Kidney tubule cell (primary cell): ENCODE results near the gene RAPGEF3.

ENCODE experiments used
- DNase-seq: peaks from one replicate; pipeline ENCODE4 v3.0.0-alpha.2; 2018; ENCODE audit warnings: low spot score

RAPGEF3 gene

DNA sequence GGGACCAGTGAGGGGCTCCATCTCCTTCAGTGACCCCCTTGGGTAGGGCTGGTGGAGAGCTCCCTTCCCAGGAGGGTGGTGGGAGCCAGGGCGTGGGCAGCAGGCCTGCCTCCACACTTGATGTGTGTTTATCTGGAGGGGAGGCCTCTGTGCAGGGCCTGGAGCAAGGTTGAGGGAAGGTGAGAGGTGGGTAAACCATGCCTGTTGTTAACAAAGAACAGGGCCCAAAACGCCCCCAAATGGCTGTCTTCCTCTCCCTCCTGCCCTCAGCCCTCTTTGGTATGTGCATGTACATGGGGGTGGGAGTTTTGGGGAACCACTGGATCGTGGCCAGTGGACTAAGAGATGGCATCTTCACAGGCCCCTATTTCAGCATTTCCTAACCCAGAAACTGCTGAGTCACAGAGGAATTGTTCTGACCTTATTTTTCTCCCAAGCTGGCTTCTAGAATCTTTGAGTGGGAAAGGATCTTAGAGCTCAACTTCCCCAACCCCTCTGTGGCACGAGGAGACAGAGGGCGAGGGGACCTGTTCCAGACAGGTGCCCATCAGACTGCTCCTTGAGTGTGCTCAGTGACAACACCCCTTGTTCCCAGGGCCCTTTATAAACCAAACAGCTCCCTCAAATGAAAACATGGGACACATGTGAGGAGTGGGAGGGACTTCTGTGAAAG is 17.9 kb upstream of the RAPGEF3 start:
- no peak for DNase-seq

DNA sequence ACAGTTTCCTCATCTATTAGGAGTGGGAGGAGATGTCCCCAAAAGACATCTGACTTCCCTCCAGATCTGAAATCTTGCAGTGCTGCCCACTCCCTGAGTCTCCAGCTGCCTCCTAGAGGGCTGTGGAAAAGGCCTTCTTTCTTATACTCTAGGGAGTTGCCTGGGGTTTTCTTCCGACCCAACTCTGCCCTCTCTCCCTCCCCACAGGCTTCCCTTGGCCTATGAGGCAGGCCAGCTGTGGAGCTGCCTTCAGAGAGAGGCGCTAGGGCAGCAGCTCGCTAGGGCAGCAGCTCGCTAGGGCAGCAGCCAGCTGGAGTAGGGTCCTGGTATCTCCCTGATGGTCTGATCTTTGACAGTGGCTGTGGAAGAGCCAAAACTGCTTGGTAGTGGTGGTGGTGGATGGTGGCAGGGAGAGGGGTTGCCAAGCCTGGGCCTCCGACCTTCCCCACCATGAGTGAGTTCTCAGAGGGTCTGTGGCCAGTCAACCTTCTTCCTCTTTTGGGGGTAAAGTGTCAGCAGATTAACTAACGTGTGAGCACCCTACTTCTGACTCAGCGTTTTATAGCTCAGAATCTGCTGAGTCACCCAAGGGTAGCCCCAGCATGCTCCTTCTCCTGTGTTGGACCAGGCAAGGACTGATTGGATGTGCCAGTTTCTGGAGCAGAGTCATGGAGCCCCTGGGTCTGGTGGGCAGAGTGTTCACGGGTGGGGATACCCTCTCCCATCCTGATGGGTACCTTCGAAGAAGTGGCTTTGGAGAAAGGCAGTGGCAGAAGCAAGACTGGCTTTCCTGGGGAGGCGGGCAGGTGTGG is 16.6 kb upstream of the RAPGEF3 start:
- DNase-seq: peak; percentile 57

DNA sequence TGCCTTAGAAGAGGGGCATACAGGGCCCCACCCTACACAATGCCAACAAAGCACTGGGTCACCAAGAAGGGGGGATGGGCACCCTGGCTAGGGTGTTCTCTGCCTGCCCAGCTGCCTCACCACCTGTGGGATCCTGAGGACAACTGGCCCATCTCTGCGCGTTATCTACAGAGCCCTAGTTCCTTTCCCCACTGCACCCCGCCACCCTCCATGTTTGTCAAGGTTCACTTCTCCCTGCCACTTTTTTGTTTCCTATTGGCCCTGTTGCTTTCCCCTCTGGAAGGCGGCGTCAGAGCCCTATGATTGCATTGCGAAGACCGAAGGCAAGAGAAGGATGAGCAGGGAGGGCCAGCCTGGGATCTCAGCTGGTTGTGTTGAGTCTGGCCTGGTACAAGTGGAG is 16.0 kb upstream of the RAPGEF3 start:
- no peak for DNase-seq

DNA sequence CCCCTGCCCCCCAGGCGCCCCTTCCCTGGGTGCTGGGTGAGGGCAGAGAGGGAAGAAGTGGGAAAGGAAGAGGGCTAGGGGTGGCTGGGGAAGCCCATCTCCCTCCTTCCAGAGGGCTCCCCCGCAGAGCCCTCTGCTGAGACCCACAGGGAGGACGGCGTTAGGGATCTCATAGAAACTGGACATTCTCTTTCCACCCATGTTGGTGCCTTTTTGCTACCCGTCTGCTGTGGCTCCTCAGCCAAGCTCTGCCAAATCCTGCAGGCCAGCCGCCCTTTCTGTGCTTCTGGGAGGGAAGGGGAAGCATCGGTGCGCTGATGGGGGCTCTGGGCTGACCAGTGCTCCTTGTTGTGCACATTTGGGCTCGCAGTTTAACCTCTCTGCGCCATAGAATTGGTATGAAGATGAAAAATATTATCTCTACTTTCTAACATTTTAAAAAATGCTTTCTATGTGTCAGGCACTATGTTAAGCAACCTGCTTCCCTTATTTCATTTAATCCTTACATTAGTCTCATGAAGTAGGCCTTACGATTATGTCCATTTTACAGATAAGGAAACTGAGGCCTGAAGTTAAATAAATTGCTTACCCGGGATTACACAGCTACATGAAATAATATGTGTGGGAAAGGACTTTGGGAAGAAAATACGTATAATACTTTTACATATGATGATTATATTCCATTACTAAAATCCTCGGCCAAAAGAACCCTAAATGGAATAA is 15.3 kb upstream of the RAPGEF3 start:
- DNase-seq: no peak

DNA sequence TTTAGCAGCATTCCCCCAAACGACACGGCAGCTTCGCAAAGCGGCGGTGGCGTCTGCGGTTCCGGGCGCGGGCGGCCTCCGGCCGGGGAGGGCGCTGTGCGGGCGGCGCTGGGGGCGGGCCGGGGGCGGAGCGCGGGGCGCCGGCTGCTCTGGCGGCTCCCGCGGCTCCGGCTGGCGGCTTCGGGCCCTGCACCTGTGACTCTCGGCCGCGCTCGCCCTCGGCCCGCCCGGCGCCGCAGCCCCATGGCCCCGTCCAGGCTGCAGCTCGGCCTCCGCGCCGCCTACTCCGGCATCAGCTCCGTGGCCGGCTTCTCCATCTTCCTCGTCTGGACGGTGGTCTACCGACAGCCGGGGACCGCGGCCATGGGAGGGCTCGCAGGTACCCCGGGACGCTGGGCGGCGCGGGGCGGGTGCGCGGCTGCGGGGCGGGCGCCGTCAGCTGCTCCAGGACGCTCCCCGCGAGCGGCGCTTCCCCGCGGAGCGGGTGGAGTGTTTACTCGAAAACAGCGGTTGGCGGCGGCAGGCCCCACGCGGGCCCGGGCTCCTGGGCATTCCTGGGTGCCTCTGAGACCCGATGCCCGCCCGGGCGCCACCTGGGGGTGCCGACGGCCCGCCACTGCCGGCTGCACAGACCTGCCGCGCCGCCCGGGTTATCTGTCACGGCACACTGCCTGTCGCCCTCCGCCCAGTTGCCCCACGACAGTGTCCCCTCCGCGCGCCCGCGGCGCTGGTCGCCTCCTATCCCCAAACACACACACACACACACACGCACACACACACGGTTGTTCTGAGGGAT is 14.6 kb upstream of the RAPGEF3 start, which contains the start of gene SLC48A1:
SLC48A1 (plus strand) TSS at position 177 of the 796 bp plus-strand sequence; CDS start at position 244, 67 bp downstream.
- peak; percentile 78 for DNase-seq

DNA sequence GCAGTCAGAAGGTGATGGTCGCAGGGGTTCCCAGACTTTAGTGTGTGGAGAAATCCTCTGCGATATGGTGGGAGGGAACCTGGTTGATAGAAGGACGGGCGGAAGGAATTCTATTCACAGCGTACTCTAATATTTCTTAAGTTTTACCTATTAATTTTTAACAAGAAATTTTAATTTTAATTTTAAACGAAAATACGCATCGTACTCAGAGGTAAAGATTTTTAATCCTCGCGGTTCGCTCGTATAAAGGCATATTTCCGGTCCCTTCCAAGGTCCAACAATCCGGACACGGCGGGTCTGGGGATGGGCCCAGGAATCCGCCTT is 14.0 kb upstream of the RAPGEF3 start:
- no peak for DNase-seq

DNA sequence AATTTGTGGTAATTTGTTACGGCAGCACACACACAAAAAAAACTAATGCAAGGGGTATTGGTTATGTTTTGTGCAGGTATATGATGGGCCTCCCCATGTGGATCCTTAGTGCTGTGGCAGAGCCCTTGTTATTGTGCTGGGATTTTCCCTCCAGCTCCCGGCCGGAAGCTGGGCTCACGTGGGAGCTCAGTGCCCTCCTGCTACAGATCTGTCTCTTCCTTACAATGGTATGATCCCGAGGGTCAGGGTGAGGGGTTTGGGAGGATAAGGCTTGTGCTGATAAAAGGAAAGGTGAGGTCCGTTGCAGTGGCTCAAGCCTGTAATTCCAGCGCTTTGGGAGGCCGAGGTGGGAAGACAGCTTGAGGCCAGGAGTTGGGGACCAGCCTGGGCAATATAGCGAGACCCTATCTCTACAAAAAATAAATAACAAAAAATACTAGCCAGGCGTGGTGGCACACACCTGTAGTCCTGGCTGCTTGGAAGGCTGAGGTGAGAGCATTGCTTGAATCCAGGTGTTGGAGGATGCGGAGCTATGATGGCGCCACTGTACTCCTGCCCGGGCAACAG is 13.5 kb upstream of the RAPGEF3 start:
- DNase-seq: no peak

DNA sequence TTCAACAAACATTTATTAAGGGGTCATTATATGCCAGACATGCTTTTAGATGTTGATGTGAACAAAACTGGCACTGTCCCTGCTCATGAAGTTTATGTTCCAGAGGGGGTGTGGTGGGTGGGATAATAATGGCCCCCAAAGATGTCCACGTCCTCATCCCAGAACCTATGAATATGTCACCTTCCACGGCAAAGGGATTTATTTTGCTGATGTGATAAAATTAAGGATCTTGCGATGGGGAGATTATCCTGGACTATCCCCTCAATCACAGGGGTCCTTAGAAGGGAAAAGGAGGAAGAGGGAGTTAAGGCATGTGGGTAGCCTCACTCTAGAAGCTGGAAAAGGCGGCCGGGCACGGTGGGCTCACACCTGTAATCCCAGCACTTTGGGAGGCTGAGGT is 12.6 kb upstream of the RAPGEF3 start:
- no peak for DNase-seq

DNA sequence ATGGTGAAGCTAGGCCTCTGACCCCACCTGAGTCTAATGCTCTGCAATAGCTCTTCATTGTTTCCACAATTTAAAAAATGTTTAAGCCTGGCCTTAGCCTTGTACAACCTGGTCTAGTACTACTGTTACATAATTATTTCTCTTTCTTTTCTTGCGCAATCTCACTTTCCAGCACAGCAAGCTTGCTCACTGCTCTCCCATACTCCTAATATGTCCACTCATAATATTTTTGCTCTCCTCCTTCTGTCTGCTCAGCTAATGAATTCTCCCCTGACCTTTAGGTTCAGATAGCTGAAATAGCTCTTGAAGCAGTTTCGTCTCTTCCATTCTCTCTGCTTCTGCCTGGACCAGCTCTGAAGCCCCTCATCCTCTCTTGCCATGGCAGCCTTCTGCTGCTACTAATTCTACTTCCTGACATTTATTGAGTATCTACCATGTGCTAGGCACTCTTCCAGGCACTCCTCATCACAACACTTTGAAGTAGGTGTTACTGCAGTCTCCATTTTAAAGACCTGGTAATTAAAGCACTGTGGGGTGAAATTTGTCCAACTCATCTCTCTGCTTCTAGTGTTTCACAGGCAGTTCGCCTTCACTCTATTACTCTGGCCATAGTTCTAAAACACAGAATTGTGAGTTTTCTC is 11.5 kb upstream of the RAPGEF3 start:
- DNase-seq: no peak

DNA sequence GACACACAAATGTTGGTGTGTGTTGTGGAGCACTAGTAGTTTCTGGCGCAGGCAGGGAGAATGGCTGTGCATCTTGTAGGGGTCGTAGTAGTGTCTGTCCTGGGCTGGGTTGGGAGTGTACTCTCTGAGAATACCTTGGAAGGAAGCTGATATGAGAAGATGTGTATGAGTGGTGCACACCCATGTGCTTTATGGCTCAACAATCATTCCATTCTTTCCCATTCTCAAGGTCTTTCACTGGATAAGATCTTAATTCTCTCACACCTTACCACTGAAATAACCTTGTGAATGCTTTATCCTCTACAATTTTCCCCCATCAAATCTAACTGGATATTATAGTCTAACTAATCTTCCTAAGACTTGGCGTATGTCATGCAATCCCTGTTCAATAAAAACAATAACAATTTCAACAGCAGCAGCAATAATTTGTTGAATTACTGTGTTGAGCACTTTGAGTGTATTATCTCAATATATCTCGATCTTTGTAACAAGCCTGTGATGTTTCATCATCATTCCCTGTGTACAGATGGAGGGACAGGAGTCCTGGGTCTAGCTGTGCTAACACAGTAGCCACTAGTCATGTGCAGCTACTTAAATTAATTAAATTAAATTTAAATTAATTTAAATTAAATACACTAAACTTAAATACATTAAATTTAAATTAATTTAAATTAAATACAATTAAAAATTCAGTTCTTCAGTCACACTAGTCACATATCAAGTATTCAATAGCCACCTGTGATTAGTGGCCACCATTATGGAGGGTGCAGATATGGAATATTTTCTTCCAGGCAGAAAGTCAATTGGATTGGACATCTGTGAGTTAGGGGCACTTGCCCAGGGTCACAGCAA is 10.8 kb upstream of the RAPGEF3 start:
- no peak for DNase-seq

DNA sequence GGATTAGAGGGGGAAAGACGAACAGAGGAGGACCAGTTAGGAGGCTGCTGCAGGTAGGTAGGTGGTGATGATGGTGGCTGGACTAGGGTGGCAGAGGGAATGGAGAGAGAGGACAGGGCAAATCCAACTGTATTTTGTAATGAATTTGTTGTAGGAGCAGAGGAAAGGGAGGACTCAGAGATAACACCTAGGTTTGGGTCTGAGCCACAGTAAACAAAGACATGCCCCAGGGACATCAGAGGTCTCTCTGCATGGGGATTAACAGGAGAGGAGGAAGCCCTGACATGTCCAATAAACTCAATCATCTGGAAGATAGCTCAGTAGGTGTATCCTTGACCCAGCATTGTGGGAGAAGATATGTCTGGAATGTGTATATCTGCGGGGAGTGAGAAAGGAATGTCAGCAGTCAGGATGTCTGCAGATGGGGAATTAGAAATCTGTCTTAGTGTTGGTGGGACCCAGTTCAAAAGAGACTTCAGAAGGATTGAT is 9.7 kb upstream of the RAPGEF3 start:
- peak; percentile 93 for DNase-seq

DNA sequence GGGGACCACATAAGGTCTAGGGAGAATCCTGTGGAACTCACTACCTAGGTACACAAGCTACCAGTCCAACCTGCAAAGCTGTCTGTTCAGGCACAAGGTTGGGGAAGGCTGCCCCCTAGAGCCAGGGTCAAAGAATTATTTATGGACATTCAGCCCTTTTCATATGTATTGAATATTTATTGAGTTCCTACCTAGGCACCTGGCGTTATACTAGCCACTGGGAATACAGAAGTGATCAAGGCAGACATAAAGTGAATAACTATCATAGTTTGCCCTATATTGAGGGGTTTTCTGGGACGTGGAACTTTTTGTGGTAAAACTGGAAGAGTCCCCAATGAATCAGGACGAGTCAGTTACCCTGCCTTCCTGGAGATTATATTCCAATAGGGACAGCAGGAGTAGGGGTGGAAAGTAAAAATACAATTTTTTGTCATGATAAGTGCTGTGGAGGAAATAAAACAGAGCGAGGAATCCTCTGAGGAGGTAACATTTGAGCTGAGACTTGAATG is 8.6 kb upstream of the RAPGEF3 start:
- DNase-seq: peak; percentile 70

DNA sequence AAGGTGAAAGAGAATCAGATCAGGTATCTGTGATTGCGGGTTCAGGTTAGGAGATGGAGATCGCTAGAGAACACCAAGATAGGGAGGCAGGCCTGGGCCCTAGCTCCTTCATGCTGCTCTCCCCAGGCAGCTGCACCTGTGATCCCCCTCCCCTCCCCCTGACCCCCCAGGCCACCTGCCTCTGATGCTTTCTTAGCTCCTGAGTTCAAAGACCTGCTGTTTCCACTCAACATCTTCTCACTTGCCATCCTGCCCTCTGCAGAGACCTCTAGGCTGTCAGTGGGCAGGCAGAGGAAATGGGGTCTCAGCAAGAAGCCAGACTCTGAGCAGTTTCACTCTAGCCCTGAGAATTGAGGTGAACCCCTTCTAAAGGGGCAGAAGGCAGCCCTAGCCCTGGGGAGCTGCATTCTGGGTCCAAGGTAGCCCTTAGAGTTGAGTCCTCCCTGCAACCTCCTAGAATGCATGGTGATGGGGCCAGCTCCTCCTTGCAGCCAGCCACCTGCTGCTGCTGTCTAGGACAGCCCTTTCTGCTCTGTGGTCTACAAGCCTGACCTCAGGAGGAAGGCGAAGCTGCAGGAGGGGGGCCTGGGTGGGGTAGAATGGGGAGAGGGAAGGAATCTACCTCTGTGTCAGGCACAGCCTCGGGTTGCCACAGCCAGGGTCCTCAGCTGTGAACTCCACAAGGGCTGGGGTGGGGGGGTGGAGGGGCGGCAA is 8.0 kb upstream of the RAPGEF3 start:
- DNase-seq: no peak

DNA sequence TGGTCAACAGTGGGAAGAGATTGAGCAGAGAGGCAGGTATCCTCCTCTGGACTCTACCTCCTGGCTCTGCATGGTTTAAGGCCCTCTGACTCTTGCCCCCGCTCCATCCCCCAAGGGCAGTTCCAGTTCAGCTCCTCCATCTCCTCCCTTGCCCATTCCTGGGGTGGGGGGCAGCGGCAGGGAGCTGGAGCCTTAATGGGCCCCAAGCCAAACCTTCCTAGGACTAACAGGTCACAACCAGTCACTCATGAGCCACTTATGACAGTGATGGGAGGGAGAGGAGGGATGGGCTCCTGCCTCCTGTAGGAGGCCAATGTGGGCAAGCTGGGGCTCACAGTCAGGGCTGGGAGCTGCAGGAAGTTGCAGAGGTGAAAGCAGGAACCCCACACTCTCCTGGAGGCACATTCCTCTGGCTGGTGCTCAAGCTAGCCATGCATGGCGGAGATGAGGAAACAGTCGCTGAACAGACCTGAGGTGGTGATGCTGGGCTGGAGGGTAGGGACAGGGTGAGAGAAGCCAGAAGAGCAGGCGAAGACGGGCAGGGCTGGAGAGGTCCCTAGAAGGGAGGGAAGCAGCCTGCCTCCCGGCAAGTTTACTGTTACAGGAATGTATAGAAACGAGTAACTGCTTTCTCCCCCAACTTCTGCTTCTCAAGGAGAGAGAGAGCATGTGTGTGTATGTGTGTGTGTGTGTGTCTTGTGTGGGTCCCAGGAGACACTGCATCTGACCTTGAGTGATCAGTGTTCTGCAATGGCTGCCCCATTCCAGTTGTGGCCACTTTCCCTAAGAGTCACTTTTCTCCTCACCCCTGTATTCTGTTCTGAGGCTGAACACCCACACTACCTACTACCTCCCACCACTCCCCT is 5.0 kb upstream of the RAPGEF3 start:
- DNase-seq: peak; percentile 100

DNA sequence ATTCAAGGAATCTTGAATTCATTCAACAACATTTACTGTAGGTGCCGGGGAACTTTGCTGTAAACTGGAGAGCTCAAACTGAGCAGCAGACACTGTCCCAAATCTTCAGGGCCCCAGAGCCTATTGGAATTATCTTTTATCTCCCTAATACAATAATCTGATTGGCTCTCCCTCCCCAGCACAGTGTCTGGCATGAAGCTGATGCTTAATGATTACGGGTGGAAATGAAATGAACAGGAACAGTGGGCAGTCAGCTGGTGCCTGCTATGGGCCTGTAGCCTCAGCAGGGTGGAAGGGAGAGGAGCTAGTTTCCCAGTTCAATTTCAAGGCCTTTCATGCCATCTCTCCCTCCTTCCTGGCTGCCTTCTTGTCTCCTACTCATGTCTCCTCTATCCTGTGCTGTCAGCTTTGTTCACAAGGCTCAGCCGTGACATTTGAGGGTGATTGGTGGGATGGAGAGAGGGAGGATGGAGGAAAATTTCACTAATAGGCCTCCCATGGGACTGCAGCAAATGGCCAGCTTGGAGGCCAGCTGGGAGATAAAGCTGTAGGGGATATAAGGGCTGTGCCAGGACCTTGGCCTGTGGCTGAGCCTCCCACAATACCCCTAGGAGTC is 4.3 kb upstream of the RAPGEF3 start:
- DNase-seq: peak; percentile 64

DNA sequence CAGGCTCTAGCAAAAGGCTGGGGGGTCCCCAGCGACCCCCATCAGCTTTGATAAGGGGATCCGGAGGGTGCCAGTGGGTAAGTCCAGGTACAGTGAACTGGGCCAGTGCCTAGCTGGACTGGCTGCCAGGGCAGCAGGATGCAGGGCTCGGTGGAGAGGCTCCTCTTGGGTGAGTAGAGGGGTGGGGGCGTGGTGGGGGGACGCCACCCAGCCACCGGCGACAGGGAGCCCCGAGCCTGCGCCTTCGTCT is 171 bp downstream of the RAPGEF3 start:
- DNase-seq: no peak

DNA sequence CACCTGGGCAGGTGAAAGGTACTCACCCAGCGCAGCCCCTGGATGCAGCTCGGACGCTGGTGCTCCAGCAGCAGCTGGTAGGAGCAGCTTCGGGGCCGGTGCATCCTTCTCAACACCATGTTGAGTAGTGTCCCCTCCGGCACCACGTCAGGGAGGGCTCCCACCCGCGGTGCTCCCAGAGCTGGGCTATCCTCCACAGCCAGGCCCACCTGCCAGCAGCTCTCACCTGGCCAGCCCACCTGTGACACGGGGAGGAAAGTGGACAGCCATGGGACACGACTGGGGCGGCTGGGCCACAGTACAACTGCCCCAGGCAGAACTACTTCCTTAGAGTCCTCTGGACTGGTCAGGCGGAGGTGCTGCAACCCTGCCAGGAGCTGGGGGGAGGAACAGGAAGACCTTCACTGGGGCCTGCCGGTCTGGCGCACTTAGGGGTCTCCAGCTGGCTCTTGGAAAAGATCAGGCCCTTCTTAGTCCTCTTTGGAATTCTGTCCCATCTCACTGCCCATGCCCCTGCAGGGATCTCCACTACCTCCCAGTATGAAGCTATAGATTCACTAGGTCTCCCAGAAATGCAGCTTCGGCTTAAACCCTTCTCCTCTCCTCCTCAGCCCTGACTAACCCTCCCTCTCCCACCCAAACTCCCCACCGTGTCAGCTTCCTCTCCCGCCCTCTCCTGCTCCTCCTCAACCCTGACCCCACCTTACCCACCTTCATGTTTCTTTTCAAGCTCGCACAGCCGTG is 668 bp downstream of the RAPGEF3 start:
- peak; percentile 62 for DNase-seq
